HFFc6 (cell line): ENCODE results near the gene ANKK1. TPM values are rescaled to one million over a fixed set of nuclear protein-coding genes. Genes with fewer than 3 reads are reported as not detected.

Experiments
- DNase-seq: peaks from one replicate; pipeline ENCODE4 v3.0.0-alpha.2; 2018
- H3K27ac Mint-ChIP-seq: 2 replicates; pipeline ENCODE4 v1.8.0; 2020; ENCODE audit warnings: mild to moderate bottlenecking, mixed read lengths
- H3K27me3 Mint-ChIP-seq: 2 replicates; pipeline ENCODE4 v1.8.0; 2021; ENCODE audit warnings: mild to moderate bottlenecking, moderate library complexity, mixed read lengths; ENCODE audit not compliant: insufficient read depth
- H3K36me3 Mint-ChIP-seq: 2 replicates; pipeline ENCODE4 v1.8.0; 2021; ENCODE audit warnings: low read depth, mixed read lengths
- H3K4me1 Mint-ChIP-seq: 2 replicates; pipeline ENCODE4 v1.8.0; 2020; ENCODE audit warnings: low read depth, mixed read lengths
- H3K4me3 Mint-ChIP-seq: 2 replicates; pipeline ENCODE4 v1.8.0; 2020; ENCODE audit warnings: mild to moderate bottlenecking, moderate library complexity, mixed read lengths
- H3K9me3 Mint-ChIP-seq: 2 replicates; pipeline ENCODE4 v1.8.0; 2020; ENCODE audit warnings: mild to moderate bottlenecking, mixed read lengths
- CTCF ChIP-seq: fragments of 200-600 bp; sonication (generic); IDR thresholded peaks from 2 replicates; pipeline ENCODE4 v1.5.0; 2021; ENCODE audit warnings: antibody characterized with exemption, mild to moderate bottlenecking
- long read RNA-seq: library from polyadenylated mRNA; unstranded; transcript quantifications from one replicate; pipeline ENCODE4 v2.0.0, GENCODE V29; 2019
- total RNA-seq, 6 experiments: library from RNA; stranded (reverse); fragmentation: NEBNext Ultra II Directional; extraction: Animal tissue kit (Norgen Biotek cat#: 25700); gene quantifications; 2 replicates in 1 of 6; 3 replicates in 5 of 6; pipeline ENCODE4 v1.2.3, GENCODE V29; 2021

Gene ANKK1
- not detected for total RNA-seq
- long read RNA-seq, result 0 reads

- Mint-ChIP-seq H3K9me3 (no peaks in the 10 kb centered on the region), H3K27me3 (peaks cover under 1% of the 10 kb centered on the region; the same call in 1 of the 2 replicates), H3K4me1 (peaks cover 9% of the 10 kb centered on the region), H3K27ac (no peak within 1 kb of the TSS), H3K36me3 (no peaks in the 10 kb centered on the region), H3K4me3 (no peak within 1 kb of the TSS)
- no peak for TF ChIP-seq CTCF
- DNase-seq, result no peak
Measured at GRCh38 chr11:113387605-113388211, at the start of gene ANKK1. Gene ANKK1, plus strand, starts transcription at chr11:113387779. Its CDS starts 106 bp downstream, at chr11:113387885.

DNA sequence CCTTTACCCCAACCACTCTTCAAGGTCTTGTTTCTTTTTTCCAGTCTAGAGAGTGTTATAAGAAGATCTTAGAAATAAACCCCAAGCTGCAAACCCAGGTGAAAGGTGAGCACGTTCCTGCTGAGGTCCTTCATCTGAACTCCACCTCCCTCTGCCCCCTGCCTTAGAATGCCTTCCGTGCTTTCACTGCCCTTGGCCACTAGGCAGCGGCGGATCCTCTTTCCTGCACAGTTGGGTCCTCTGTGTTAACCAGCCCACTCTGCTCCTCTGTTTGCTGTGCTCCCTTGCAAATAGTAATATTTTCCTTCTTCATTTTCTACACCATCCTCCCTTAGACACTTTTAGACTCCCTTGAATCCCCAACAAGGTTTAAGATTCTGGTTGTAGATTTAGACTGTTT is 48.8 kb upstream of the ANKK1 start:
- Mint-ChIP-seq H3K27ac (no peak overlapping the region), H3K4me1 (peaks cover 6% of the 10 kb centered on the region; the same call in 1 of the 2 replicates), H3K9me3 (no peaks in the 10 kb centered on the region), H3K27me3 (no peaks in the 10 kb centered on the region), H3K36me3 (peaks cover 23% of the 10 kb centered on the region), H3K4me3 (no peak overlapping the region)
- no peak for DNase-seq
- no peak for TF ChIP-seq CTCF

DNA sequence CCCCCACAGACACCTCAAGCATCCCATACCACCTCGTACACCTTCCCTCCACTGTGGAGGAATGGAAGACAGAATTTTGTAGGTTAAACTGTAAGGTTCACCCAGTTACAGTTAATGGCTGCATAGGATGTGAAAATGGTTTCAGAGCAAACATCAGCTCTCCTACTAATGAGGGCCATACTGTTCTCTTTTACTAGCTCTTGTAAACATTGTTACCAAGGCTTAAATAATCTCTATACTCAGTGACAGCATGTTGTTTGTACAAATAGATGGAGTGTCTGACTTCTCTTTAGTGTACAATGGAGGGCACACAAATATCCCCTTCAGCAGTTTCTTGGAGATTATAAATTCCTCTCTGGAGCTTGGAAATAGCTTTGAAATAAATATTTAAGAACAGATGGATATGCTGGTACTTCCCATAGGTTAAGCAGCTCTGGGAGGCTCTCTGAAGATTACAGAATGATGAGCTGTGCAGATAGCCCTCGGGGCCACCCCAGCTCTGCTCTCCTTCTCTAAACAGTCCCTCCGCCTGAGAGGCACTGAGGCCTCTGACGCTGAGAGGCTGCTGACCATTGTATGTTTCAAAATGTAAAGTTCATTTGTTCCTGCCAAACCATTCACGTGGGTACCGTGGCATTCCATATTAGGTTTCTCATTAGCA is 47.5 kb upstream of the ANKK1 start:
- no peak for DNase-seq
- no peak overlapping the region for H3K4me3 Mint-ChIP-seq
- H3K9me3 Mint-ChIP-seq, result no peaks in the 10 kb centered on the region
- H3K27ac Mint-ChIP-seq, result no peak overlapping the region
- no peaks in the 10 kb centered on the region for H3K27me3 Mint-ChIP-seq
- TF ChIP-seq CTCF, result no peak
- H3K4me1 Mint-ChIP-seq, result peaks cover 6% of the 10 kb centered on the region; the same call in 1 of the 2 replicates
- peaks cover 21% of the 10 kb centered on the region for H3K36me3 Mint-ChIP-seq

DNA sequence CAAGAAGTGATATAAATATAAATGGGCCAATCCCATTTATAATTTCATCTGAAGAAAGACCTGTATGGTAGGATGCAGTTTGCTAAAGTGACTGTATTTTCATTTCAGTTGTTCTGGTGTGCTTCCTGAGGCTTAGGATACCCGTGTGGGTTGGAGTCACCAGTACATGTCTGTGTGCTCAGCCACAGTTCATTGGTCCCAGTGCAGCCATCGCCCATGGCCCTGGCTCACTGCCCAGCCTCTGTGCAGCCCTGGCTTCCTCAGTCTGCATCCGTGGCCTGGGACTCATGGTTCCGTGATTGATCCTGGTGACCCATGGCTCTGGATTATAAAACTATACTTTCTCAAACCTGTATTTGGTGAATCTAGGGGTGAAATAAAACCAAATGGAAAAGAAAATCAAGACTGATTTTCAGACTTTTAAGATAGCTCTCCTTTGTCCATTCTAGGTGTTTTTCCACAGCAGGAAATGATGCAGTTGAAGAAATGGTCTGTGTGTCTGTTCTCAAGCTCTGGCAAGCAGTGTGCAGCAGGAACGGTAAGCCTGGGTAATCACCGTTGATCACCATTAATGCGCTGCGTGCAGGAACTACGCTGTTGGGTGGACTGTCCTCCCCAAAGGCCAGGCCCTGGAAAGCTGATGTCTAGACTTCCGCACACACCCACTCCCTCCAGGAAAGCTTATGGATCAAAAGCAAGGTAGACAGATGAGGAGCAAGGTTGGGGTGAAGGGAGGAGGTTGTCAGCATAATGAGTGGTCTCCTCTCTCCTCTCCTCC is 46.0 kb upstream of the ANKK1 start:
- DNase-seq, result no peak
- TF ChIP-seq CTCF, result no peak
- no peak overlapping the region for H3K4me3 Mint-ChIP-seq
- H3K27me3 Mint-ChIP-seq, result no peaks in the 10 kb centered on the region
- no peak overlapping the region for H3K27ac Mint-ChIP-seq
- no peaks in the 10 kb centered on the region for H3K4me1 Mint-ChIP-seq
- peaks cover 6% of the 10 kb centered on the region for H3K36me3 Mint-ChIP-seq
- H3K9me3 Mint-ChIP-seq, result no peaks in the 10 kb centered on the region

GRCh38 chr11:113345978-113346377 is 41.6 kb upstream of the ANKK1 start:
- H3K4me1 Mint-ChIP-seq, result no peaks in the 10 kb centered on the region
- no peak for DNase-seq
- H3K4me3 Mint-ChIP-seq, result no peak overlapping the region
- no peaks in the 10 kb centered on the region for H3K27me3 Mint-ChIP-seq
- no peak for TF ChIP-seq CTCF
- H3K9me3 Mint-ChIP-seq, result no peaks in the 10 kb centered on the region
- no peaks in the 10 kb centered on the region; the same call in 1 of the 2 replicates for H3K36me3 Mint-ChIP-seq
- no peak overlapping the region for H3K27ac Mint-ChIP-seq
